NCI-H446 treated with DMSO at 0.1 percent for 48 hours (cell line): ENCODE results near the gene CIAO3.
"Not testable (repeated sequence)": the region's sequence is repeated elsewhere in the genome, so short reads cannot be mapped to it uniquely, and the experiment has no call there.

Source experiments
- DNase-seq: peaks from one replicate; lab custom pipeline; 2025; lab: John Stamatoyannopoulos, UW

Gene CIAO3

GRCh38 chr16:722835-723633 is 17.8 kb downstream of the CIAO3 start:
- no peak for DNase-seq

DNA sequence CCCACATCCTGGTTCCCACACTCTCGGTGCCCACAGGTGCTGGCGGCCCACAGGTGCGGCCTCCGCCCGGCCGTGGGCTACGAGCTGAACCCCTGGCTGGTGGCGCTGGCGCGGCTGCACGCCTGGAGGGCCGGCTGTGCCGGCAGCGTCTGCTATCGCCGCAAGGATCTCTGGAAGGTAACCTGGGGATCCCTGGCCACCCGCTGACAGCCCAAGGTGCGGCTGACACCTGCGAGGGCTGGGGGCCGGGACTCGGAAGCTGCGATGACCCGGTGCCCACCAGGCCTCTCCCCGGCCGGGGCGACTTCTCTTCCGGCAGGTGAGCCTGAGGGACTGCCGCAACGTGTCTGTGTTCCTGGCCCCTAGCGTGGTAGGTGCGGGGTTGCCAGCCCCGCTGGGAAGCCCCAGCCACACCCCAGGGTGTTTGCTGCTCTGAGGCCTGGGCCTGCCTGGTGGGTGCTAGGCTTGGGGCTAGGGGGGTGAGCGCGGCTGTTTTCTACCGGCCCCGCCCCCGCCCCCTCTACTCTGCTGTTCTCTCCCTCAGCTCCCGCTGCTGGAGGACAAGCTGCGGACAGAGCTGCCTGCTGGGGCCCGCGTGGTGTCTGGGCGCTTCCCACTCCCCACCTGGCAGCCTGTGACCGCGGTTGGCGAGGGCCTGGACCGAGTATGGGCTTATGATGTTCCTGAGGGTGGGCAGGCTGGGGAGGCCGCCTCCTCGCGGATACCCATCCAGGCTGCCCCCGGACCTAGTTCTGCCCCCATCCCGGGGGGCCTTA is 18.8 kb downstream of the CIAO3 start:
- DNase-seq: no peak

DNA sequence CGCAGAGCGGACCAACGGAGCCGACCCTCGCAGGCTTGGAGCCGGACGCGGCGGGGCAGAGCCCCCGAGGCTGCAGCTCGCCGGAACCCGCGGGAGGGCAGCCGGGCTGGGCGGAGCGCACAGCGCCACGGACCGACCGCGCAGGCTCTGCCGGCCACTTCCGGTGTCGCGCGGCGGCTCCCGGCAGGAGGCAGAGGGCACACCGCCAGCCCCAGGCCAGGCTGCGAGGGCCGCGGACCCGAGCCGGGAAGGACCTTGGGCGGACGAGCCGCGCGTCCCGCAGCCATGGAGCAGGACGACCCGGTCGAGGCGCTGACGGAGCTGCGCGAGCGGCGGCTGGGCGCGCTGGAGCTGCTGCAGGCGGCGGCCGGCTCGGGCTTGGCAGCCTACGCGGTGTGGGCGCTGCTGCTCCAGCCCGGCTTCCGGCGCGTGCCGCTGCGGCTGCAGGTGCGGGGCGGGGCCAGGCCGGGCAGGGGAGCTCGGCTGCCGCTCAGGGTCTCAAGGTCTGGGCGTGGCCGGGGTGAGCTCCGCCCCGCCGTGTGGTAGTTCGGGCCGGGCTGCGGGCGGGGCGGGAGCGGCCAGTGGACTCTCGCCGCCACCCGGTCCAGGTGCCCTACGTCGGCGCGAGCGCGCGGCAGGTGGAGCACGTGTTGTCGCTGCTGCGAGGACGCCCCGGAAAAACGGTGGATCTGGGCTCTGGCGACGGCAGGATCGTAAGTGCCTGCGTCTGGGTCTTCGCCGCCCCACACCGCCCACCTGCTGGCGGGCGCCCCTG is 19.6 kb downstream of the CIAO3 start, which contains the start of gene ANTKMT:
TSS of gene ANTKMT (plus strand) at position 157 of the 775 bp plus-strand sequence. CDS start at position 286, 129 bp downstream.
- DNase-seq: peak; percentile 42

DNA sequence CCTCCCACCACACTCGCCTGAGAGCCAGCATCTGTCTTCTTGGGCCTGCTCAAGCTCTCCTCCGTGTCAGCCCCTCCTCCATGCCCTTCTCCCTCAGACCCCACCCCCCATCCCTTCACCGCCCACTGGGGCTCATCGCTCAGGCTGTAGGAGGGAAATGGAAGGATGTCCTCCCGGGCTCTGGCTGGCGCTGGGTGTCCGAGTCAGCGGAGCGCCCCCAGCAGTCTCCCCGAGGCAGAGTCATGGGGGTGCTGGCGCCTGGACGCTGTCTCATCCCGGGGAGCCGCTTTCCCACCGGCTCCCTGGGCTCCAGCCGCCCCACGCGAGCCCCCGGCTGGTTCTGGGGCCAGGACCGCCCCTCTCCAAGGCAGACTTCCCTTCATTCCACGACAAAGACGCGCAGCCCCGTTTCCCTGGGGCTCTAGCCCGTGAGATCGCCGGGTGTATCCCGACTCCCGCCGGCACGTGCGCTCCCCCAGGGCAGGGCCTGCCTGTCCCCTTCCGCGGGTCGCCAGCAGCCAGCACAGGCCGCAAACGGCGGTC is 20.3 kb downstream of the CIAO3 start:
- DNase-seq: peak; percentile 20

- DNase-seq: no peak
Observed at GRCh38 chr16:719815-720446, 20.9 kb downstream of the CIAO3 start.

GRCh38 chr16:718922-719321 is 21.9 kb downstream of the CIAO3 start:
- no peak for DNase-seq

DNA sequence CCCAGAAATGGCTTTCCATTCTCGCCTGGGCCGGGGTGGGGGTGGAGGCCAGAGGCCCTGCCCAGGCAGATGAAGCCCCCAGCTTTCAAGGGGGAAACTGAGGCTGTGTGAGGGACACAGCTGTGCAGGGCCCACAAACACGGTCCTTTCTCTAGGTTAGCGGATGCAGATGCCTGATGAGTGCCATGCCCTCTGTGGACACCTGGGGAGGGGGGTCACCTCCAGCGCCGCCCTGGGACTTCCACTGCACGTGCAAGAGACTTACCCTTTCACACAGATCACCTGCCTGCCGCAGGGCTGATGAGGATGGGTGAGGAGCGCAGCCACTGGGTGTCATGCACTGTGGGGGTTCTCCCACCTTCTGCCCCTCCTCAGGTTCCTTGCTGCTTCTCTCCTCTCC is 22.4 kb downstream of the CIAO3 start:
- DNase-seq: no peak

DNA sequence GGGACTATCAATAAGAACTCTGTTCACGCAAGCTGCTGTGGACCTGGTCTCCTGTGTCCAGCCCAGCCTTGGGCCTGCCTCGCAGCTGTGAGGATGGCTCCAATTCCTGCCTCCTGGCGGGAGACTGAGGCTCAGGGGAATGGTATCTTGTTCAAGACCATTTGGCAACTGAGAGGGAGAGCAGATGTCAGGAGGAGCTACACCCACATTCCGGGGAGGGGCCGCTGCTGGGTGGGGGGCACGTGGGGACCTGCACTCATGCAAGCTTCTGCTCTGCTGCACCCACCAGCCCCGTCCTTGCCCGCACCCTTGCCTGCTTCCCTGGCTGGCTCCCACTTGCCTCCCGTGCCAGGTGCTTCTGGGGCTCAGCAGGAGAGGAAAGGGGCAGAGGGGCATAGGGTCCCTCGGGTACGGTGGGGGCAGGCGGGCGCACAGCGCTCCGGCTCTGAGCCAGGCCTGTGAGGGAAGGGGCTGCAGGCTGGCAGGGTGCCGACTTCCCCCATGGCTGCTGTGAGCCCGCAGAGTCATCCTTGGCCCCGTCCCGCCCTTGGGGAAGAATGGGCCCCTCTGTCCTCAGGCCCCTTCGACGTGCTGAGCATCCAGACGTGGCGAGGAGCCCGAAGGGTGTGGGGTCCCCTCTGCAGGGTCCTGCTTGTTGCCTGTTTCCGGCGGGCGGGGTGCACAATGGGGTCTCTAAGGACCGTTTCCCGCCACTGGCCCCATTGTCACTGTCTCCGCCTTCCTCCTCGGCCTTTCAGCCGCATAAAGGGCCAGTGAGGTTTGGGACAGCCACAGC is 23.1 kb downstream of the CIAO3 start:
- no peak for DNase-seq

DNA sequence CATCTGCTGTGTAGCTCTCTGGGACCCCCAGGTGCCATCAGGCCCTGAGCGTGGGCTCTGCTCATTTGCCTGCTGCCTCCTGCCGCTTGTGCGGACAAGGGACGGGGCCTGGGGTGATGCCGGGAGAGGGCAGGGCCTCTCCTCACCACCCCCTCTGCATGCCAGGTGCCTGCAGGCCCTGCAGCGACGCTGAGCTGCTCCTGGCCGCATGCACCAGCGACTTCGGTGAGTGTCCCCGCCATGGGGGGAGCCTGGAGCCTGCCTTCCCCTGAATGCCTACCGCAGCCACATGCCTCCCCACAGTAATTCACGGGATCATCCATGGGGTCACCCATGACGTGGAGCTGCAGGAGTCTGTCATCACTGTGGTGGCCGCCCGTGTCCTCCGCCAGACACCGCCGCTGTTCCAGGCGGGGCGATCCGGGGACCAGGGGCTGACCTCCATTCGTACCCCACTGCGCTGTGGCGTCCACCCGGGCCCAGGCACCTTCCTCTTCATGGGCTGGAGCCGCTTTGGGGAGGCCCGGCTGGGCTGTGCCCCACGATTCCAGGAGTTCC is 23.9 kb downstream of the CIAO3 start:
- DNase-seq: no peak

DNA sequence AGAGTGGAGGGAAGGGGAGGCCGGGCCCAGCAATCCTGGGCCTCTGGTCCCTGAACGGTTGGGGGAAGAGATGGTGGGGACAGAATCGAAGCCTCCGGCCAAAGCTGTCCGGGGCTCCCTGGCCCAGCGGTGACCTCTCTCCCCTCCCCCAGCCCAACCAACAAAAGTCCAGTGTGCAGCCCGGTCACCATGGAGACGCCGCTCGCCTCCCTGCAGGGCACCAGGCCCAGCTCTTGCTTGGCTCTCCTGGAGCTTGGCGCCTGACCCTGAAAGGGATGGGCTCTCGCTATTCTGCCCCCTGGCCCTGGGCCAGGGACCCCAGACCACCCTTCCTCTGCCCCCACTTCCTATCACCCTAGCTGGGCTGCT is 24.6 kb downstream of the CIAO3 start:
- DNase-seq: no peak

DNA sequence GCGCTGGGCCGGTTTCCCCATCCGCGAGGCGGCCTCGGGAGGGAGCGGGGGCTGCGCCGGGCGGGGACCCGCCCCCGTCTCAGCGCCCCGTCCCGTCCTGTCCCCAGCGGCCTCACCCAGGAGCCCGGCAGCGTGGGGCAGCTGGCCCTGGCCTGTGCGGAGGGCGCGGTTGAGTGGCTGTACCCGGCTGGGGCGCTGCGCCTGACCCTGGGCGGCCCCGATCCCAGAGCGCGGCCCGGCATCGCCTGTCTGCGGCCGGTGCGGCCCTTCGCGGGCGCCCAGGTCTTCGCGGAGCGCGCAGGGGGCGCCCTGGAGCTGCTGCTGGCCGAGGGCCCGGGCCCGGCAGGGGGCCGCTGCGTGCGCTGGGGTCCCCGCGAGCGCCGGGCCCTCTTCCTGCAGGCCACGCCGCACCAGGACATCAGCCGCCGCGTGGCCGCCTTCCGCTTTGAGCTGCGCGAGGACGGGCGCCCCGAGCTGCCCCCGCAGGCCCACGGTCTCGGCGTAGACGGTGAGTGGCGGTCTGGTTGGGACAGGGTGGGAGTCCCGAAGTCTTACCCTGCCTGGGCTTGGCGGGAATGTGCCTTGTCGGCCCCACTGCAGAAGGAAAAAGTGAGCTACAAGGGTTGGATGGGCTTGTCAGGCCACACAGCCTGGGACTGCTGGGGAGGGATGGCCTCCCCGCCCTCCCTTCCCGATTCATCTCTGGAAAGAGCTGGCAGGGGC is 25.2 kb downstream of the CIAO3 start:
- no peak for DNase-seq

DNA sequence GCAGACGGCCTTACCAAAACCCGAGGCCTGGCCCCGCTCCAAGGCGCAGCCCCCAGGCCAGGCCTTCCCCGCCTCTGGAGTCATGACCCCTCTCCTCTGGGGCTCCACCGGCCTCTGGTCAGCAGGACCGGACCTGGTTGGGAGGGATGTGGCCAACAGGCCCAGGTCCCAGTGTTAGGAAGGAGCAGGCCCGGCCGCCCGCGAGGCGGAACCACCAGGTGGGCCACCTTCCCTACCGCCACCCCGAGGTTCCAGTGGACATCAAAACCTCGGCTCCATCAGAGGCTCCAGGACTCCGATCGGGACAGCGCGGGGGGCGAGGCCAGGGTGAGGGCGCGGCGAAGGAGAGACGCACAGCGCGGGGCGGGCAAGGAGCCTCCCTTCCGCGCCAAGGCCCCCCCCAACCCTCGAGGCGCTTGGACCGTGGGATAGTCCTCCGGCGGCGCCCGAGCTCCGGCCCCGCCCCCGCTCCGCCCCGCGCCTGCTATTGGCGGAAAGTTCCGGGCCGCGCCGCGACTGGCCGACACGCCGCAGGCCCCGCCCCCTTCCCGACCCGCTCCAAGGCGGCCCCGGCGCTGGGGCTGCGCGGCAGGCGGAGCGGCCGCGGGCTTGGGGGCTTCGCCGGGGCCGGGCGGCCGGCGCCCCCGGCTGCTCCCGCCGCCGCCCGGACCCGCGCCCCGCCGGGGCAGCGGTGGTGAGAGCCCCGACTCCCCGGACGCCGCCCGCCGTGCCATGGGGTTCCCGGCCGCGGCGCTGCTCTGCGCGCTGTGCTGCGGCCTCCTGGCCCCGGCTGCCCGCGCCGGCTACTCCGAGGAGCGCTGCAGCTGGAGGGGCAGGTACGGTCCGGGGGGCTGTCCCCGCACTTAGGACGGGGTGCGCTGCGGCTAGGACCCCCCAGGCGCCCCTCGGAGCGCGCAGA is 26.0 kb downstream of the CIAO3 start, which contains the start of gene METRN:
TSS of gene METRN (plus strand) at position 561 of the 919 bp plus-strand sequence. CDS start at position 733, 172 bp downstream.
- DNase-seq: peak; percentile 54

- no peak for DNase-seq
Observed at GRCh38 chr16:714079-714478, 26.7 kb downstream of the CIAO3 start.

DNA sequence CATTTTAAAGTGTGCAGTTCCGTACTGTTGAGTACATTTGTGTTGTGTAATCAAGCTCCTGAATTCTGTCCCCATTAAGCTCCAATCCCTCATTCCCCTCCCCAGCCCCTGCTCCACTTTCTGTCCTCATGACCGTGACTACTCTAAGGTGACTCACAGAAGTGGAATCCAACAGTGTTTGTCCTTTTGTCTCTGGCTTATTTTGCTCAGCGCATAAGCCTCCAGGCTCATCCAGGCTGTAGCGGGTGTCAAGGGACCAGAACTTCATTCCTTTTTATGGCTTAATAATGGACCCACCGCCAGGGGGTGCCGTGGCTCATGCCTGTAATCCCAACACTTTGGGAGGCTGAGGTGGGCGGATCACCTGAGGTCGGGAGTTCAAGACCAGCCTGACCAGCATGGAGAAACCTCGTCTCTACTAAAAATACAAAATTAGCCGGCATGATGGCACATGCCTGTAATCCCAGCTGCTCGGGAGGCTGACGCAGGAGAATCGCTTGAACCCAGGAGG is 28.0 kb downstream of the CIAO3 start:
- DNase-seq: not testable (repeated sequence)

DNA sequence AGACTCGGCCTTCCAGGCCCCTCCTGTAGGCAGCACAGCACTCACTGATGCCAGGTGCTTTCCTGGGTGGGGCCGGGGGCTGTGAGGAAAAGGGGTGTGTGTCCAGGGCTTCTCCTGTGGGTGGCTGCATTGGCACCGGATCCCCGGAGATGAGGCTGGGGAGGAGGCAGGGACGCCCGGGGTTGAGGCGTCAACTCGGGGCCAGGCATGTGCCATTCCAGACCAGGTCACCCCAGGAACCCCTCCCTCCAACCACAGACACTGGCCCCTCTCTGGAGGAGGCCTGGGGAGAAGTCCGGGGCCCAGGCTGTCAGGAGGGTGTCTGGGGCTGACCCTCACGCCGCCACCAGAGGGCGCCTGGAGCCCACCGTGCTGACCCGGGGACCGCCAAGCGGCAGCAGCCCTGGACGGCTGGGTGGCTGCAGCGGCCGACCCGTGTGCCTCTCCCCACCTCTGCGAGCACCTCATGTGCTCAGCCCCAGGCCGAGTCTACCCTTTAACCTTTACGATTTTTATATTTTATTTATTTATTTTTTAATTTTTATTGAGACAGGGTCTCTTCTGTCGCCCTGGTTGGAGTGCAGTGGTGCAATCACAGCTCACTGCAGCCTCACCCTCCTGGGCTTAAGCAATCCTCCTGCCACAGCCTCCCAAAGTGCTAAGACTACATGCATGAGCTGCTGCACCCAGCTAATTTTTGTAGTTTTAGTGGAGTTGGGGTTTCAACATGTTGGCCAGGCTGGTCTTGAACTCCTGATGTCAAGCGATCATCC is 29.1 kb downstream of the CIAO3 start:
- DNase-seq: no peak

DNA sequence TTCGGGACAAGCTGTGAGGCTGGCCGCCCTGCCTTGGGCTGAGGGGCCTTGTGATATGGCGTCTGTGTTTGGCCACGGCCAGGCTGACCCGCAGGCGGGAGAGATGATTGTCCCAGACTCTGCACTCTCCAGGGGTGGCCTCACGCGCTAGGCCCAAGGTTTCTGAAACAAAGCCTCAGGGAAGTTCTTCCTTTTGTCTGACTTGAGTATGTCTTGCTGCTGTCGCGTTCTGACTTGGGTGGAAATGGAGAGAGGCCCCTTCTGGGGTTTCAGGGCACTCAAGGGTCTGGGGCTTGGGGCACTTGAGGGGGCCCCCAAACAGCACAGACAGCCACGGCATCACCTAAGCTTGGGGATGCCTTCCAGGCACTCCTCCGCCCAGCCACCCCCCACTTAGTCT is 29.7 kb downstream of the CIAO3 start:
- no peak for DNase-seq

DNA sequence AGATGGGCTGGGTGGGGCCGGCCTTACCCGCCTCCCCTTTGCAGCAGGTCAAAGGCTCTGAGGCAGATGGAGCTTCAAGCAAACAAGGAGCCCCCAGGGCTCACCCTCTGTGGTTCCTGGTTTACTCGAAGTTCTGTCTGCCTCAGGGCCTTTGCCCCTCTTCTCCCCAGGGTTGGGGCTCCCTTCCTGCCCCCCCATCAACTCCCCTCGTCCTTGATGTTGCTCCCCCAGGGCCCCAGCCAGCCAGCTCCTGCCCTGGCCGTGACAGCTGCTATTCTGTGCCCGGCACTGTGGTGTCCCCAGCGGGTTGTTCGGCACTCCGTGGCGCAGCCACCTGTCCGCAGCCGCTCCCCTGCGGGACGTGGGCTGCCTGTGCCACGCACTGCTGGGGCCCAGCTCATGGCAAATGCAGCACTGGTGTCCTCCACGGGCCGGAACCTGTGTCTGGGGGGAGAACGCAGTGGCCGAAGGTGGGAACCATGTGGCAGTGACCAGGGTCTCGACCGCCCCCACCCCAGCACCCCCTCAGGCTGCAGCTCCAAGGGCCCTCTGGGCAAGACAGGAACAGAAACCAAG is 30.2 kb downstream of the CIAO3 start:
- no peak for DNase-seq
